Measurements from ENCODE around the gene ATE1.

Gene ATE1

GRCh38 chr10:121822724-121823123 lies 105.1 kb downstream of the ATE1 start:
- H3K27ac Mint-ChIP-seq, result no peak overlapping the region
- no peak for DNase-seq (ENCODE audit: low spot score)
- H3K9me3 Mint-ChIP-seq, result no peaks in the 10 kb centered on the region
- H3K36me3 Mint-ChIP-seq (ENCODE audit: low read depth), result peaks cover 4% of the 10 kb centered on the region
- no peaks in the 10 kb centered on the region for H3K27me3 Mint-ChIP-seq (ENCODE audit: low read depth)
- no peaks in the 10 kb centered on the region for H3K4me1 Mint-ChIP-seq (ENCODE audit: low read depth)
- no peak overlapping the region for H3K4me3 Mint-ChIP-seq

- Mint-ChIP-seq H3K4me1 (ENCODE audit: low read depth) (no peaks in the 10 kb centered on the region), H3K27me3 (ENCODE audit: low read depth) (no peaks in the 10 kb centered on the region), H3K4me3 (no peak overlapping the region), H3K9me3 (no peaks in the 10 kb centered on the region), H3K36me3 (ENCODE audit: low read depth) (peaks cover 2% of the 10 kb centered on the region), H3K27ac (no peak overlapping the region)
- DNase-seq (ENCODE audit: low spot score), result no peak
These were observed 105.7 kb downstream of the ATE1 start for GRCh38 chr10:121822180-121822579.

- H3K9me3 Mint-ChIP-seq, result no peaks in the 10 kb centered on the region
- no peak overlapping the region for H3K4me3 Mint-ChIP-seq
- DNase-seq (ENCODE audit: low spot score), result no peak
- H3K27me3 Mint-ChIP-seq (ENCODE audit: low read depth), result no peaks in the 10 kb centered on the region
- H3K27ac Mint-ChIP-seq, result no peak overlapping the region
- no peaks in the 10 kb centered on the region for H3K4me1 Mint-ChIP-seq (ENCODE audit: low read depth)
- no peaks in the 10 kb centered on the region for H3K36me3 Mint-ChIP-seq (ENCODE audit: low read depth)
These were observed 108.8 kb downstream of the ATE1 start for GRCh38 chr10:121819049-121819448.

GRCh38 chr10:121818599-121818998 lies 109.2 kb downstream of the ATE1 start:
- H3K9me3 Mint-ChIP-seq, result no peaks in the 10 kb centered on the region
- H3K36me3 Mint-ChIP-seq (ENCODE audit: low read depth), result no peaks in the 10 kb centered on the region
- H3K4me1 Mint-ChIP-seq (ENCODE audit: low read depth), result no peaks in the 10 kb centered on the region
- no peak for DNase-seq (ENCODE audit: low spot score)
- H3K27me3 Mint-ChIP-seq (ENCODE audit: low read depth), result no peaks in the 10 kb centered on the region
- no peak overlapping the region for H3K27ac Mint-ChIP-seq
- H3K4me3 Mint-ChIP-seq, result no peak overlapping the region

GRCh38 chr10:121816197-121816596 lies 111.6 kb downstream of the ATE1 start:
- Mint-ChIP-seq H3K4me1 (ENCODE audit: low read depth) (no peaks in the 10 kb centered on the region), H3K9me3 (no peaks in the 10 kb centered on the region), H3K27ac (no peak overlapping the region), H3K4me3 (no peak overlapping the region), H3K27me3 (ENCODE audit: low read depth) (no peaks in the 10 kb centered on the region), H3K36me3 (ENCODE audit: low read depth) (no peaks in the 10 kb centered on the region)
- no peak for DNase-seq (ENCODE audit: low spot score)

- H3K4me1 Mint-ChIP-seq (ENCODE audit: low read depth), result no peaks in the 10 kb centered on the region
- no peak for DNase-seq (ENCODE audit: low spot score)
- no peaks in the 10 kb centered on the region for H3K9me3 Mint-ChIP-seq
- no peaks in the 10 kb centered on the region for H3K27me3 Mint-ChIP-seq (ENCODE audit: low read depth)
- no peak overlapping the region for H3K4me3 Mint-ChIP-seq
- H3K27ac Mint-ChIP-seq, result no peak overlapping the region
- H3K36me3 Mint-ChIP-seq (ENCODE audit: low read depth), result no peaks in the 10 kb centered on the region
These were observed 114.0 kb downstream of the ATE1 start for GRCh38 chr10:121813857-121814256.

- Mint-ChIP-seq H3K27ac (no peak overlapping the region), H3K27me3 (ENCODE audit: low read depth) (no peaks in the 10 kb centered on the region), H3K36me3 (ENCODE audit: low read depth) (no peaks in the 10 kb centered on the region)
These were observed 114.5 kb downstream of the ATE1 start for GRCh38 chr10:121813211-121813815.

GRCh38 chr10:121812031-121812430 lies 115.8 kb downstream of the ATE1 start:
- Mint-ChIP-seq H3K4me1 (ENCODE audit: low read depth) (no peaks in the 10 kb centered on the region), H3K9me3 (no peaks in the 10 kb centered on the region), H3K4me3 (no peak overlapping the region), H3K36me3 (ENCODE audit: low read depth) (no peaks in the 10 kb centered on the region), H3K27me3 (ENCODE audit: low read depth) (no peaks in the 10 kb centered on the region), H3K27ac (no peak overlapping the region)
- DNase-seq (ENCODE audit: low spot score), result no peak

More at GRCh38 chr10:121813211-121813815, 114.5 kb downstream of the ATE1 start:
- Mint-ChIP-seq H3K4me1 (ENCODE audit: low read depth) (no peaks in the 10 kb centered on the region), H3K9me3 (no peaks in the 10 kb centered on the region), H3K4me3 (no peak overlapping the region)
- DNase-seq (ENCODE audit: low spot score), result no peak

- Mint-ChIP-seq H3K36me3 (ENCODE audit: low read depth) (no peaks in the 10 kb centered on the region), H3K27ac (no peak overlapping the region), H3K9me3 (no peaks in the 10 kb centered on the region), H3K27me3 (ENCODE audit: low read depth) (no peaks in the 10 kb centered on the region), H3K4me3 (no peak overlapping the region), H3K4me1 (ENCODE audit: low read depth) (no peaks in the 10 kb centered on the region)
- no peak for DNase-seq (ENCODE audit: low spot score)
These were observed 116.4 kb downstream of the ATE1 start for GRCh38 chr10:121811386-121811785.

- H3K36me3 Mint-ChIP-seq (ENCODE audit: low read depth), result no peaks in the 10 kb centered on the region
- DNase-seq (ENCODE audit: low spot score), result no peak
- H3K27ac Mint-ChIP-seq, result no peak overlapping the region
- no peaks in the 10 kb centered on the region for H3K27me3 Mint-ChIP-seq (ENCODE audit: low read depth)
- no peaks in the 10 kb centered on the region for H3K9me3 Mint-ChIP-seq
- no peak overlapping the region for H3K4me3 Mint-ChIP-seq
- no peaks in the 10 kb centered on the region for H3K4me1 Mint-ChIP-seq (ENCODE audit: low read depth)
These were observed 119.0 kb downstream of the ATE1 start for GRCh38 chr10:121808835-121809234.

GRCh38 chr10:121804460-121804859 lies 123.4 kb downstream of the ATE1 start:
- DNase-seq (ENCODE audit: low spot score), result no peak
- Mint-ChIP-seq H3K9me3 (no peaks in the 10 kb centered on the region), H3K4me3 (no peak overlapping the region), H3K4me1 (ENCODE audit: low read depth) (no peaks in the 10 kb centered on the region), H3K36me3 (ENCODE audit: low read depth) (no peaks in the 10 kb centered on the region), H3K27ac (no peak overlapping the region), H3K27me3 (ENCODE audit: low read depth) (no peaks in the 10 kb centered on the region)

- Mint-ChIP-seq H3K27me3 (ENCODE audit: low read depth) (no peaks in the 10 kb centered on the region), H3K27ac (no peak overlapping the region), H3K4me3 (no peak overlapping the region), H3K9me3 (no peaks in the 10 kb centered on the region), H3K36me3 (ENCODE audit: low read depth) (no peaks in the 10 kb centered on the region), H3K4me1 (ENCODE audit: low read depth) (no peaks in the 10 kb centered on the region)
- no peak for DNase-seq (ENCODE audit: low spot score)
These were observed 124.2 kb downstream of the ATE1 start for GRCh38 chr10:121803611-121804010.

GRCh38 chr10:121800831-121801230 lies 127.0 kb downstream of the ATE1 start:
- Mint-ChIP-seq H3K9me3 (no peaks in the 10 kb centered on the region), H3K4me1 (ENCODE audit: low read depth) (no peaks in the 10 kb centered on the region), H3K4me3 (no peak overlapping the region)

GRCh38 chr10:121800146-121800545 lies 127.7 kb downstream of the ATE1 start:
- Mint-ChIP-seq H3K4me1 (ENCODE audit: low read depth) (no peaks in the 10 kb centered on the region), H3K9me3 (no peaks in the 10 kb centered on the region), H3K36me3 (ENCODE audit: low read depth) (no peaks in the 10 kb centered on the region), H3K27ac (no peak overlapping the region), H3K27me3 (ENCODE audit: low read depth) (no peaks in the 10 kb centered on the region), H3K4me3 (no peak overlapping the region)
- DNase-seq (ENCODE audit: low spot score), result no peak

More at GRCh38 chr10:121800831-121801230, 127.0 kb downstream of the ATE1 start:
- no peak for DNase-seq (ENCODE audit: low spot score)
- H3K36me3 Mint-ChIP-seq (ENCODE audit: low read depth), result no peaks in the 10 kb centered on the region
- H3K27me3 Mint-ChIP-seq (ENCODE audit: low read depth), result no peaks in the 10 kb centered on the region
- no peak overlapping the region for H3K27ac Mint-ChIP-seq

GRCh38 chr10:121797490-121797889 lies 130.3 kb downstream of the ATE1 start:
- H3K27me3 Mint-ChIP-seq (ENCODE audit: low read depth), result no peaks in the 10 kb centered on the region
- H3K27ac Mint-ChIP-seq, result no peak overlapping the region
- DNase-seq (ENCODE audit: low spot score), result no peak
- H3K4me1 Mint-ChIP-seq (ENCODE audit: low read depth), result no peaks in the 10 kb centered on the region
- H3K9me3 Mint-ChIP-seq, result no peaks in the 10 kb centered on the region
- H3K36me3 Mint-ChIP-seq (ENCODE audit: low read depth), result no peaks in the 10 kb centered on the region
- no peak overlapping the region for H3K4me3 Mint-ChIP-seq
